Osteocyte (in vitro differentiated cells): ENCODE data around the gene ZNF221. TPM values are rescaled to one million over a fixed set of nuclear protein-coding genes. Genes with fewer than 3 reads are reported as not detected.

ENCODE experiments used
- DNase-seq: peaks from one replicate; pipeline ENCODE4 v3.0.0; 2021; ENCODE audit warnings: mixed read lengths; ENCODE audit not compliant: unreplicated experiment; ENCODE audit errors: extremely low spot score
- H3K27ac Mint-ChIP-seq: one replicate; pipeline ENCODE4 v1.8.0; 2021; ENCODE audit warnings: mild to moderate bottlenecking, mixed read lengths; ENCODE audit not compliant: unreplicated experiment
- H3K27me3 Mint-ChIP-seq: one replicate; pipeline ENCODE4 v1.8.0; 2021; ENCODE audit warnings: mixed read lengths; ENCODE audit not compliant: unreplicated experiment
- H3K36me3 Mint-ChIP-seq: one replicate; pipeline ENCODE4 v1.8.0; 2021; ENCODE audit warnings: mixed read lengths; ENCODE audit not compliant: unreplicated experiment
- H3K4me1 Mint-ChIP-seq: one replicate; pipeline ENCODE4 v1.8.0; 2021; ENCODE audit warnings: mixed read lengths; ENCODE audit not compliant: unreplicated experiment
- H3K4me3 Mint-ChIP-seq: one replicate; pipeline ENCODE4 v1.8.0; 2021; ENCODE audit warnings: mild to moderate bottlenecking, moderate library complexity, mixed read lengths; ENCODE audit not compliant: unreplicated experiment
- H3K9me3 Mint-ChIP-seq: one replicate; pipeline ENCODE4 v1.8.0; 2021; ENCODE audit warnings: mixed read lengths; ENCODE audit not compliant: unreplicated experiment
- CTCF ChIP-seq: fragments of 200-600 bp; sonication (generic); IDR thresholded peaks from 2 replicates; pipeline ENCODE4 v1.5.0; 2021; ENCODE audit warnings: antibody characterized with exemption, mild to moderate bottlenecking, moderate library complexity
- long read RNA-seq: library from polyadenylated mRNA; unstranded; transcript quantifications from one replicate; pipeline ENCODE4 v2.0.0, GENCODE V29; 2021
- total RNA-seq: library from RNA; stranded (reverse); gene quantifications from 2 replicates; pipeline ENCODE4 v1.2.1, GENCODE V29; 2021

The ZNF221 gene
- 9.2 and 11.4 TPM in 2 replicates for total RNA-seq
- long read RNA-seq, transcript ZNF221-202 (5 exons, 2,034 nt), result major isoform, 13 of 18 reads
- long read RNA-seq, partial matches to known transcripts, result 0 of 18 reads
- long read RNA-seq, other reads (novel, unspliced or antisense), result 3 of 18 reads

DNA sequence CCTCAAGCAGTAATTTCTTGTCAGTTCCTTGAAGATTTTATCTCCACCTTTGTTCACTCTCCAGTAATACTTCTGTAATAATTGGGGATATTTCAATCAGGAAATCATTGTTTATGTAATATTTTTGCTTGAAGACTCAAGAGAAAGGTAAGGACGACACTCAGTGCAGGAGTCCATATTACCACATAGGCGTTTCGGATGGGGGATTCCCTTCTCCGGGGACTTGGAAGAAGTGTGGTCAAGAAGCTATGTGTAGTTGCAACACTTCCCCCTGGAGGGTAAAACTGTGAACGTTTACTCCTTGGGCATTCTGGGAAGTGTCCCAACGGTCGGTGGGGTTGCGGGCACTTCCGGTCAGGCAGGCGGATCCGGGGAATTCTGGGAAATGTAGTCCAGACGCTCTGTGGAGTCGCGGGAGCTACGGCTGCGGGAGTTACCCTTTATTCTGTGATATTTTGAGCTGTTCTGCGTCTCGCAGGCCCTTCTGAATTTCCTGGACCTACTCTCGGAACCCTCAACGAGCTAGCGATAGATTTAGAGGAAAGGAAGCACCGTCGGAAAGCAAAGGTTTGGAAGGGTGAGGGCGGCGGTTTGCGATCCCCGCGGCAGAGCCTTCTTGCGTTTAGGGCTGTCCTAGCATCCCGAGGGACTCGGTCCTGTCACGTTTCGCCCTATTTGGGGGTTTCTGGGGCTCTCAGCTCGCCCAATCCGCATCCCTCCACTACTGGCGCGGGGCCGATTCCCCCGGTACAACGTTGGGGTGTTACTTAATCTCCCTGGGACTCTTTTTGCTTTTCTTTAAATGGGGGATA lies at the start of gene ZNF221:
Gene ZNF221 (plus strand): TSS at position 395 of the 812 bp plus-strand sequence. CDS start 11,499 bp downstream, outside the sequence.
- peak; percentile 96 for DNase-seq
- peaks cover 28% of the 10 kb centered on the region for H3K36me3 Mint-ChIP-seq
- H3K4me1 Mint-ChIP-seq, result peaks cover 13% of the 10 kb centered on the region
- peaks cover 27% of the 10 kb centered on the region for H3K27me3 Mint-ChIP-seq
- peaks cover 47% of the 10 kb centered on the region for H3K9me3 Mint-ChIP-seq
- H3K4me3 Mint-ChIP-seq, result peak within 1 kb of the TSS; percentile 98
- TF ChIP-seq CTCF, result peak; percentile 59
- peak within 1 kb of the TSS; percentile 97 for H3K27ac Mint-ChIP-seq

DNA sequence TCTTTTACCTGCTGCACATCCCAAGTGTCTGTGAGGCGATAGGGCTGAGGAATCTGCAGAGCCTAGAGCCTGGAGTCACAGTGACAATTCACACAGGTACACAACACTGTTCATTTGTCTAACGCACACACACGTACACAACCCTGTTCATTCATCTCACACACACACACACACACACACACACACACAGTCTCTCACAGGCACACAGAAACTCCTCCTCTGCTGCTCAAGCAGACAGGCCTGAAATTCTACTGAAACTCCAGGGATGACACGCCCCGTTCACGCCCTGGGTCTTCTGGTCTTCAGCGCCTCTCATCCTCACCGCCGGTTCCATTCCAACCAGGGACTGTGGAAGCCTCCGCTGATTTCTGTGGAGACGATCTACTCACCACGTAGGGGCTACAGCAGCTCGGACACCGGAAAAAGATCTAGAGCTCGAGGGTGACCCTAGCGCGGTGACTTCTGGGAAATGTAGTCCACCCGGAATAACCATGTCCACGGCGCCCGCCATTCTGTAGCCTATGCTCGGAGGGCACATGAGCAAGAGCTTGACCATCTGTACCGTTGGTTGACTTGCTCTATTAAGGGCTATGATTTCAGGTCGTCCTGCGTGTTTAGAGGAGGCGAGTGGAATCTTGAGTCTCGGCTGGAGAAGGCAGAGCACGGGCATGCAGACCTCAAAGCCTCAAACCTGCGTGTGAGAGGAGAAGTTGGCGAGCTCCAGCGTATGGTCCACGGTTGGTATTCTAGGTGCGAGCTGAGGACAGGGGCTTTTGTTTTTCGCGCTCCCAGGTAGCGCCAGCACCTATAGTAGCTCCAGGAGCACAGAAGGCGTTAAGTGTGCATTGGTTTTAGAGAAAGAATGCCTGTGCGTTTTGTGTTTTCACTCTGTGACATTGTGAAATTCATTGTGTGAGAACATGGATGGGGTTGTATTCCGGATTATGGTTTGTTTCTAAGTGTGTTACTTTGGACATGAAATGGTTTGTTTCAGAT lies 49.3 kb upstream of the ZNF221 start:
- no peak for TF ChIP-seq CTCF
- H3K27me3 Mint-ChIP-seq, result no peaks in the 10 kb centered on the region

GRCh38 chr19:43902399-43902798 lies 48.6 kb upstream of the ZNF221 start:
- Mint-ChIP-seq H3K4me3 (peak overlapping the region; percentile 97), H3K4me1 (peaks cover 17% of the 10 kb centered on the region), H3K36me3 (peaks cover 41% of the 10 kb centered on the region), H3K9me3 (peaks cover 68% of the 10 kb centered on the region), H3K27me3 (no peaks in the 10 kb centered on the region), H3K27ac (no peak overlapping the region)
- DNase-seq, result no peak
- no peak for TF ChIP-seq CTCF

More for the DNA sequence above, 49.3 kb upstream of the ZNF221 start:
- Mint-ChIP-seq H3K36me3 (peaks cover 45% of the 10 kb centered on the region), H3K27ac (peak overlapping the region; percentile 92), H3K9me3 (peaks cover 63% of the 10 kb centered on the region), H3K4me3 (peak overlapping the region; percentile 97), H3K4me1 (peaks cover 17% of the 10 kb centered on the region)
- DNase-seq, result peak; percentile 90

- peaks cover 28% of the 10 kb centered on the region for H3K36me3 Mint-ChIP-seq
- DNase-seq, result no peak
- no peaks in the 10 kb centered on the region for H3K27me3 Mint-ChIP-seq
- H3K9me3 Mint-ChIP-seq, result peaks cover 71% of the 10 kb centered on the region
- no peak overlapping the region for H3K4me3 Mint-ChIP-seq
- TF ChIP-seq CTCF, result no peak
- H3K4me1 Mint-ChIP-seq, result peaks cover 15% of the 10 kb centered on the region
- H3K27ac Mint-ChIP-seq, result no peak overlapping the region
Measured at GRCh38 chr19:43905897-43906296, 45.1 kb upstream of the ZNF221 start.
